Esophagus squamous epithelium (tissue), 4 donors: ENCODE results near the gene SARS2.

Experiments used
- CTCF ChIP-seq, 6 experiments: fragments of 450-650 bp in 4 of 6; fragments of 200-600 bp in 2 of 6; sonication (generic) in 2 of 6; IDR thresholded peaks; one replicate each; pipeline ENCODE4 v1.5.1; 2016 to 2019; ENCODE audit warnings: antibody characterized with exemption in 6 of 6, mild to moderate bottlenecking in 4 of 6, moderate library complexity in 4 of 6
- POLR2A ChIP-seq, 4 donors: fragments of 450-650 bp; IDR thresholded peaks; one replicate each; pipeline ENCODE4 v1.6.1; 2017; ENCODE audit warnings: antibody characterized with exemption in 4 of 4, mild to moderate bottlenecking in 4 of 4, moderate library complexity in 3 of 4

- TF ChIP-seq CTCF (IDR thresholded peaks at IDR 0.05), result no peak
- TF ChIP-seq POLR2A (IDR thresholded peaks at IDR 0.05), result no peak
These were observed 47.3 kb downstream of the SARS2 start for GRCh38 chr19:38883286-38883685.
